Spleen (tissue), 11 donors: ENCODE results near the gene IPO9. TPM values are rescaled to one million over a fixed set of nuclear protein-coding genes. Genes with fewer than 3 reads are reported as not detected.
"Not testable (repeated sequence)": the region's sequence is repeated elsewhere in the genome, so short reads cannot be mapped to it uniquely, and the experiment has no call there.

Experiments used
- DNase-seq: peaks from one replicate; pipeline ENCODE4 v3.0.0-alpha.2; 2020
- H3K27ac ChIP-seq, 8 donors: fragments of 200-600 bp; sonication (generic) in 7 of 8; 1 replicate in 4 of 8; 2 replicates in 4 of 8; pipeline versions ENCODE4 v1.5.0 to v1.8.0; 2016 to 2021; ENCODE audit warnings: inconsistent platforms in 4 of 8, mild to moderate bottlenecking in 4 of 8, moderate library complexity in 1 of 8
- H3K27me3 ChIP-seq, 7 donors: fragments of 200-600 bp; sonication (generic) in 6 of 7; replicated peaks in 1 of 7; 1 replicate in 4 of 7; 2 replicates in 3 of 7; pipeline versions ENCODE4 v1.5.0 to v1.8.0; 2016 to 2021; ENCODE audit warnings: inconsistent platforms in 3 of 7, mild to moderate bottlenecking in 1 of 7
- H3K36me3 ChIP-seq, 6 donors: fragments of 200-600 bp; sonication (generic) in 5 of 6; 1 replicate in 4 of 6; 2 replicates in 2 of 6; pipeline versions ENCODE4 v1.5.0 to v1.8.0; 2016 to 2021; ENCODE audit warnings: inconsistent platforms in 2 of 6
- H3K4me1 ChIP-seq, 6 donors: fragments of 200-600 bp; sonication (generic) in 5 of 6; 1 replicate in 3 of 6; 2 replicates in 3 of 6; pipeline versions ENCODE4 v1.5.0 to v1.8.0; 2016 to 2021; ENCODE audit warnings: inconsistent platforms in 3 of 6
- H3K4me3 ChIP-seq, 8 donors: fragments of 200-600 bp; sonication (generic) in 7 of 8; 1 replicate in 4 of 8; 2 replicates in 4 of 8; pipeline versions ENCODE4 v1.5.0 to v1.8.0; 2016 to 2021; ENCODE audit warnings: inconsistent platforms in 4 of 8, mild to moderate bottlenecking in 4 of 8, moderate library complexity in 2 of 8
- H3K9me3 ChIP-seq, 8 donors: fragments of 200-600 bp; sonication (generic) in 7 of 8; 1 replicate in 4 of 8; 2 replicates in 4 of 8; pipeline versions ENCODE4 v1.5.0 to v1.8.0; 2016 to 2021; ENCODE audit warnings: inconsistent platforms in 4 of 8
- POLR2A ChIP-seq, 3 donors: fragments of 450-650 bp; IDR thresholded peaks; one replicate each; pipeline ENCODE4 v1.5.1; 2017; ENCODE audit warnings: antibody characterized with exemption in 3 of 3, mild to moderate bottlenecking in 1 of 3
- POLR2AphosphoS5 ChIP-seq, 3 donors: sonication (generic); formaldehyde crosslinking; IDR thresholded peaks; one replicate each; pipeline ENCODE4 v1.5.1; 2017; ENCODE audit warnings: antibody characterized with exemption in 3 of 3
- WGBS, 5 donors: extraction: QIAGEN DNeasy Blood & Tissue Kit in 3 of 5; methylation state at CpG; one replicate each; pipeline versions ENCODE4 v1.1.5 to v1.1.7; 2013 to 2018; 5-methylcytosine and 5-hydroxymethylcytosine counted together
- intact Hi-C: fragments of 100-400 bp; cut with DNase I; formaldehyde crosslinking; loops from one replicate; pipeline ENCODE4 v1.15.0; 2023; ENCODE audit warnings: low total_unique reads
- polyA plus RNA-seq, 3 donors: library from polyadenylated mRNA; stranded (reverse); fragments of 200-250 nt; gene quantifications; one replicate each; pipeline ENCODE4 v1.2.1, GENCODE V29; 2013
- total RNA-seq, 7 donors: library from RNA; depleted of rRNA in 3 of 7; stranded (reverse); fragments of >200 nt in 3 of 7; fragmentation: NEBNext Ultra II Directional in 4 of 7; extraction: Animal tissue kit (Norgen Biotek cat#: 25700) in 4 of 7; gene quantifications; one replicate each; pipeline versions ENCODE4 v1.1.0 to v1.2.1, GENCODE V29; 2016 to 2021
- TF ChIP-seq, protein P1 (sequence below), 11 experiments: fragments of 200-600 bp in 7 of 11; fragments of 450-650 bp in 4 of 11; sonication (generic) in 4 of 11; IDR thresholded peaks in 8 of 11; conservative IDR thresholded peaks in 3 of 11; 1 replicate in 7 of 11; 2 replicates in 4 of 11; pipeline versions ENCODE4 v1.4.0 to v1.8.0; 2016 to 2021; ENCODE audit warnings: antibody characterized with exemption in 11 of 11, inconsistent platforms in 4 of 11, mild to moderate bottlenecking in 1 of 11
- donor health status: healthy with polysubstance abuse.
- donor health status: DM: no; HTN: no; CAD: no; lungs with moderate emphysema.
- donor health status: DM: no; HTN: no; CAD: no.
- donor health status: Bipolar disorder and iron deficiency.
- donor health status: healthy.
- donor health status: DM: no; HTN: no; CAD: no.
- donor health status: DM: yes; HTN: yes; CAD: no.

IPO9 gene
- total and polyA plus RNA-seq, 10 donors, result 13.8 to 35.7 (median 27.1) TPM

- H3K4me1 ChIP-seq, result peaks cover 19 to 48% (median 42%) of the 10 kb centered on the region in 6 donors
- H3K36me3 ChIP-seq, result no peaks in the 10 kb centered on the region
- no peaks in the 10 kb centered on the region for H3K27me3 ChIP-seq
- peak overlapping the region in 3 of 8 donors; percentile 94 to 100 (median 98) for H3K4me3 ChIP-seq
- intact Hi-C loops, result no loop called here
- no peak for TF ChIP-seq POLR2A (IDR thresholded peaks at IDR 0.05)
- TF ChIP-seq, protein P1, sequence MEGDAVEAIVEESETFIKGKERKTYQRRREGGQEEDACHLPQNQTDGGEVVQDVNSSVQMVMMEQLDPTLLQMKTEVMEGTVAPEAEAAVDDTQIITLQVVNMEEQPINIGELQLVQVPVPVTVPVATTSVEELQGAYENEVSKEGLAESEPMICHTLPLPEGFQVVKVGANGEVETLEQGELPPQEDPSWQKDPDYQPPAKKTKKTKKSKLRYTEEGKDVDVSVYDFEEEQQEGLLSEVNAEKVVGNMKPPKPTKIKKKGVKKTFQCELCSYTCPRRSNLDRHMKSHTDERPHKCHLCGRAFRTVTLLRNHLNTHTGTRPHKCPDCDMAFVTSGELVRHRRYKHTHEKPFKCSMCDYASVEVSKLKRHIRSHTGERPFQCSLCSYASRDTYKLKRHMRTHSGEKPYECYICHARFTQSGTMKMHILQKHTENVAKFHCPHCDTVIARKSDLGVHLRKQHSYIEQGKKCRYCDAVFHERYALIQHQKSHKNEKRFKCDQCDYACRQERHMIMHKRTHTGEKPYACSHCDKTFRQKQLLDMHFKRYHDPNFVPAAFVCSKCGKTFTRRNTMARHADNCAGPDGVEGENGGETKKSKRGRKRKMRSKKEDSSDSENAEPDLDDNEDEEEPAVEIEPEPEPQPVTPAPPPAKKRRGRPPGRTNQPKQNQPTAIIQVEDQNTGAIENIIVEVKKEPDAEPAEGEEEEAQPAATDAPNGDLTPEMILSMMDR (IDR thresholded peaks at IDR 0.05 in 8 of 11, conservative IDR thresholded peaks at IDR 0.05 in 3 of 11), result no peak
- TF ChIP-seq POLR2AphosphoS5 (IDR thresholded peaks at IDR 0.05), result no peak
- no peak for DNase-seq
- WGBS, 5 donors, result 86 to 92% (median 90%) methylated on average over 16 of the region's 16 CpGs
- no peaks in the 10 kb centered on the region for H3K9me3 ChIP-seq
- H3K27ac ChIP-seq, result peak overlapping the region in 4 of 8 donors; percentile 91 to 96 (median 92)
Measured at GRCh38 chr1:201828217-201828819, 639 bp upstream of the IPO9 start.

DNA sequence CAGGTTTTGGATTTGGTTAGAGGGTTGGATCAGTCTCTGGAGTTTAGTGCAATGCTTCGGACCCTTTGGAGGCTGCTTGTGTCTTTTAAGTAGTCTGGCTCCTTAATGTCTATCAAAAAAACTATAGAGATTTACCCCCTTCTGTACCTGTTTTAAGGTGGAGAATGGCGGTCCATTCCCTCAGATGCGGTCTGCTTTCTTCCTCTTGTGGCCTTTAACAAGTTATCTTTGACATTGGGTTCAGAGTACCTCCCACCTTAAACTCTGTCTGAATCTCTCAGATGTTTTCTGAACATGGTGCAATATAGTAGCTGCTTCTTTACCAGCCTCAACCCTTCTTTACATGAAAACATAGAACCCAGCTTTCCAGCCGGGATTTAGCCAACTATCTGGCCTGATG, 2.4 kb downstream of the IPO9 start:
- 82 to 92% (median 89%) methylated on average over 4 of the region's 4 CpGs for WGBS, 5 donors
- Histone ChIP-seq H3K4me1 (peaks cover 19 to 72% (median 44%) of the 10 kb centered on the region in 6 donors), H3K27ac (no peak overlapping the region), H3K9me3 (no peaks in the 10 kb centered on the region), H3K27me3 (no peaks in the 10 kb centered on the region), H3K4me3 (no peak overlapping the region), H3K36me3 (peaks cover 0 to 19% (median 2%) of the 10 kb centered on the region in 6 donors)
- DNase-seq, result no peak
- intact Hi-C loops, result no loop called here
- TF ChIP-seq POLR2AphosphoS5 (IDR thresholded peaks at IDR 0.05) (no peak), POLR2A (IDR thresholded peaks at IDR 0.05) (no peak)
- TF ChIP-seq, protein P1 (IDR thresholded peaks at IDR 0.05 in 8 of 11, conservative IDR thresholded peaks at IDR 0.05 in 3 of 11), result no peak

DNA sequence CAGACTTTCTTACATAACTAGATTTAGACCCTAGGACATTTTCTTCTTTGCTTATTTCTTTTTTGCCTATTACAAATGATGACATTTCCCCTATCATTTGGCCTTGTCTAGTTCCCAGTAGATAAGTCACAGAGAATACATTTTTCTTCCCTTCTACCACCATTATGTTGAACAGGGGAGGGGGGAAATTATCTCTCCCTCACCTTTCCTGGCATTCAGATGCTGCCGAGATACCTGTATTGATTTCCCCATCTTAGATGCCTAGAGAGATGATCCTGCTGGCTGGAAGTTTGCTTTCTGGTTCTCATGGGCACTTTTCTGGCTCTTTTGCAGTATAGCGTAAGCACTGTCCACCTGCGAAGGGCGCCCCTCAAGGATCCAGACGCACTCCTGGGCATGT, 5.7 kb downstream of the IPO9 start:
- TF ChIP-seq, protein P1 (IDR thresholded peaks at IDR 0.05 in 8 of 11, conservative IDR thresholded peaks at IDR 0.05 in 3 of 11), result no peak
- no peak for TF ChIP-seq POLR2A (IDR thresholded peaks at IDR 0.05)
- TF ChIP-seq POLR2AphosphoS5 (IDR thresholded peaks at IDR 0.05), result no peak
- no peaks in the 10 kb centered on the region for H3K9me3 ChIP-seq
- intact Hi-C loops, result no loop called here
- H3K4me1 ChIP-seq, result peaks cover 19 to 81% (median 33%) of the 10 kb centered on the region in 6 donors
- 92 to 98% (median 96%) methylated on average over 5 of the region's 5 CpGs for WGBS, 5 donors
- H3K36me3 ChIP-seq, result peaks cover 0 to 42% (median 3%) of the 10 kb centered on the region in 6 donors
- no peak overlapping the region for H3K4me3 ChIP-seq
- no peaks in the 10 kb centered on the region for H3K27me3 ChIP-seq
- no peak for DNase-seq
- no peak overlapping the region for H3K27ac ChIP-seq

DNA sequence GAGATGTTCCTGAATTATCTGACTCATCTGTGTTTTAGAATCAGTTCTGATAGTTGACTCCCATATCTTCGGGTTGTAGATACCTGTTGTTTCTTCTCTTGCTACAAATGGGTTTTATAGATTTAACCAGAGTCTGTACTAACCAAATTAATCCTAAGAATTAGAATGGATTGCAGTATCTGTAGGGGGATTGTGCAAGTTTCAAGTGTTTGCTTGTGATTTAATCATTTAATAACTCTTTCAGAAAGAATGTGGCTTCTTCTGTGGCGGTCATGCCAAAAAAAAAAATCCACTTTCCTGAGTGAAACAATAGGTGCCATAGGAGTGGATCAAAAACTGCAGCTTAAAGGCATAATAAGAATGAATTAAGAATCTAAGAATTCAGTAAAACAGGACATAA, 9.4 kb downstream of the IPO9 start:
- H3K9me3 ChIP-seq, result no peaks in the 10 kb centered on the region
- H3K27ac ChIP-seq, result no peak overlapping the region
- peaks cover 0 to 65% (median 10%) of the 10 kb centered on the region in 6 donors for H3K4me1 ChIP-seq
- TF ChIP-seq POLR2A (IDR thresholded peaks at IDR 0.05) (no peak), POLR2AphosphoS5 (IDR thresholded peaks at IDR 0.05) (no peak)
- TF ChIP-seq, protein P1 (IDR thresholded peaks at IDR 0.05 in 8 of 11, conservative IDR thresholded peaks at IDR 0.05 in 3 of 11), result no peak
- no peak overlapping the region for H3K4me3 ChIP-seq
- no peak for DNase-seq
- peaks cover 0 to 43% (median 3%) of the 10 kb centered on the region in 6 donors for H3K36me3 ChIP-seq
- H3K27me3 ChIP-seq, result no peaks in the 10 kb centered on the region
- WGBS, 5 donors, result 68 to 93% (median 85%) methylated on average over 2 of the region's 2 CpGs
- intact Hi-C loops, result no loop called here

GRCh38 chr1:201839089-201839488, 10.1 kb downstream of the IPO9 start:
- intact Hi-C loops, H3K9me3 ChIP-seq, H3K27ac ChIP-seq, H3K27me3 ChIP-seq, H3K4me3 ChIP-seq, DNase-seq: not testable (repeated sequence)
- 93 to 97% (median 95%) methylated on average over 10 of the region's 10 CpGs for WGBS, 5 donors
- H3K4me1 ChIP-seq, result peaks cover 0 to 58% (median 9%) of the 10 kb centered on the region in 6 donors
- peaks cover 0 to 43% (median 3%) of the 10 kb centered on the region in 6 donors for H3K36me3 ChIP-seq
